ENCODE data around the gene TRIM45. TPM values are rescaled to one million over a fixed set of nuclear protein-coding genes. Genes with fewer than 3 reads are reported as not detected.
A peak's percentile ranks its signal among the peaks of the same experiment; 100 is the strongest.

Gene TRIM45
- total and polyA plus RNA-seq, 7 donors: 3.3 to 25.4 (median 10.9) TPM

DNA sequence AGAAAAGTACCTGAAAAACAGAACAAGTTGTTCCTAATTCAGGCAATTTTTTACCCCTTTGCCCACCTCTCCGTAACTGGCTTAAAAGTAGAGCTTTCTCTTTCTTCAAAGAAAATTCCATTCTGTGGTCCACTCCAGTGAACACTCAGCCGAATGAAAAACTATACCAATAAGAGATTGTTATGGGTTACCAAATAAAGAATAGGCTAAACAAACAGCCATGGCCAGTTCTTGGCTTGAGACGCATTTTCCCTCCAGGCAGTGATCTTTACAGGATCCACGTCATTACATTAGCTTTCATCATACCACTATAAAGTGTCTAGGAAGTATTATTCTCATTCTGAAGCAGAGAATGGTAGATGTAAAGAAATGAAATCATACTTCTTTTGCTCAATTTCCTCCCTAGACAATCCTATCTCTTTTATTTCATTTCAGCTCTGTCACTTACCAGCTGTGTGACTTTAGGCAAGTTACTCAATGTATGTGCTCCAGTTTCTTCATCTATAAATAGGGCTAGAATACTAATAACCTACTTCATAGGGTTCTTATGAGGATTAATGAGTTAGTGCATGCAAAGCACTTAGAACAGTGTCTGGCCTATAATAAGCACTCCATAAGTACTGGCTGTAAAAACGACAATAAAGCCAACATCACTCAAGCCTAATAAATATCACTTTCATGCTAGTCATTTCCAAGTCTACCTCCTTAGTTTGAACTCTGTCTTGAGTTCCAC is 26.5 kb upstream of the TRIM45 start:
- WGBS, 3 donors: 57 to 75% (median 66%) methylated on average over 5 of the region's 5 CpGs

DNA sequence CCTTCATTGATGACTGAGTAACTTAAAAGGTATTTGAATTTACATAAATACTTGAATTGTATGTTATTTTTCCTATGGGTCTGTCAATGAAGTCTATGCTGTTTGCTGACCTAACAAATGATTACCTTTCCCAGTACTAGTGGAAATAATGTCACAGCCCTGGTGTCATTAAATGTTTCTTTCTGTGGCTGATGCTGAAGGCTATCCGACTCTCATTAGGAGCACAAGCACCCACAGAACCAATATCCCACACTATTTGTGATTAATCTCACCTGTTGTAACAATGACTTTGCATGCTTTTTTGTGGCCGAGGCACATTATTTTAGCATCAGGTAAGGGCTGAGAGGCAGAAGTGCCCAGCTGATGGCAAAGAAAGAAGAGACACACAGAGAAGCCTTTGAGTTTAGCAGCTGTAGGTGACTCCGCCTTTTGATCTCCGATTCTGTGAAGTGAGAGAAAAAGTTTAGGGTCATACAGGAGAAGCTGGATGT is 25.8 kb upstream of the TRIM45 start:
- ATAC-seq (peak in 3 of 4 donors; percentile 17 to 46 (median 44)), DNase-seq (no peak)
- WGBS, 3 donors: 65 to 76% (median 69%) methylated on average over 4 of the region's 4 CpGs
- H3K36me3 ChIP-seq (ENCODE audit: insufficient read depth in 1 of 2, low read depth in 1 of 2): no peaks in the 10 kb centered on the region
- H3K4me1 ChIP-seq: peaks cover 11% of the 10 kb centered on the region
- H3K9me3 ChIP-seq: no peaks in the 10 kb centered on the region
- peak overlapping the region; percentile 88 for H3K27ac ChIP-seq
- intact Hi-C loops (cut with DNase I): loop anchor here in 1 of 2 donors (5.0 kb wide), 1 partner anchor 220 kb away; the partner anchor contains the start of gene MAN1A2
- no peaks in the 10 kb centered on the region for H3K27me3 ChIP-seq (ENCODE audit: insufficient read depth in 3 of 3, low read length in 2 of 3)
- TF ChIP-seq, protein P1, sequence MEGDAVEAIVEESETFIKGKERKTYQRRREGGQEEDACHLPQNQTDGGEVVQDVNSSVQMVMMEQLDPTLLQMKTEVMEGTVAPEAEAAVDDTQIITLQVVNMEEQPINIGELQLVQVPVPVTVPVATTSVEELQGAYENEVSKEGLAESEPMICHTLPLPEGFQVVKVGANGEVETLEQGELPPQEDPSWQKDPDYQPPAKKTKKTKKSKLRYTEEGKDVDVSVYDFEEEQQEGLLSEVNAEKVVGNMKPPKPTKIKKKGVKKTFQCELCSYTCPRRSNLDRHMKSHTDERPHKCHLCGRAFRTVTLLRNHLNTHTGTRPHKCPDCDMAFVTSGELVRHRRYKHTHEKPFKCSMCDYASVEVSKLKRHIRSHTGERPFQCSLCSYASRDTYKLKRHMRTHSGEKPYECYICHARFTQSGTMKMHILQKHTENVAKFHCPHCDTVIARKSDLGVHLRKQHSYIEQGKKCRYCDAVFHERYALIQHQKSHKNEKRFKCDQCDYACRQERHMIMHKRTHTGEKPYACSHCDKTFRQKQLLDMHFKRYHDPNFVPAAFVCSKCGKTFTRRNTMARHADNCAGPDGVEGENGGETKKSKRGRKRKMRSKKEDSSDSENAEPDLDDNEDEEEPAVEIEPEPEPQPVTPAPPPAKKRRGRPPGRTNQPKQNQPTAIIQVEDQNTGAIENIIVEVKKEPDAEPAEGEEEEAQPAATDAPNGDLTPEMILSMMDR (IDR thresholded peaks at IDR 0.05): no peak
- H3K4me3 ChIP-seq: peak overlapping the region; percentile 39

More for the DNA sequence above, 26.5 kb upstream of the TRIM45 start:
- Histone ChIP-seq H3K27me3 (ENCODE audit: insufficient read depth in 3 of 3, low read length in 2 of 3) (no peaks in the 10 kb centered on the region), H3K27ac (peak overlapping the region; percentile 88), H3K4me1 (peaks cover 11% of the 10 kb centered on the region), H3K9me3 (no peaks in the 10 kb centered on the region), H3K4me3 (peak overlapping the region; percentile 39), H3K36me3 (ENCODE audit: insufficient read depth in 1 of 2, low read depth in 1 of 2) (no peaks in the 10 kb centered on the region)
- intact Hi-C loops (cut with DNase I): loop anchor here in 1 of 2 donors (5.0 kb wide), 1 partner anchor 219 kb away; the partner anchor contains the start of gene MAN1A2
- DNase-seq (no peak), ATAC-seq (peak; percentile 63 to 84 (median 78))
- TF ChIP-seq, protein P1 (IDR thresholded peaks at IDR 0.05): no peak

DNA sequence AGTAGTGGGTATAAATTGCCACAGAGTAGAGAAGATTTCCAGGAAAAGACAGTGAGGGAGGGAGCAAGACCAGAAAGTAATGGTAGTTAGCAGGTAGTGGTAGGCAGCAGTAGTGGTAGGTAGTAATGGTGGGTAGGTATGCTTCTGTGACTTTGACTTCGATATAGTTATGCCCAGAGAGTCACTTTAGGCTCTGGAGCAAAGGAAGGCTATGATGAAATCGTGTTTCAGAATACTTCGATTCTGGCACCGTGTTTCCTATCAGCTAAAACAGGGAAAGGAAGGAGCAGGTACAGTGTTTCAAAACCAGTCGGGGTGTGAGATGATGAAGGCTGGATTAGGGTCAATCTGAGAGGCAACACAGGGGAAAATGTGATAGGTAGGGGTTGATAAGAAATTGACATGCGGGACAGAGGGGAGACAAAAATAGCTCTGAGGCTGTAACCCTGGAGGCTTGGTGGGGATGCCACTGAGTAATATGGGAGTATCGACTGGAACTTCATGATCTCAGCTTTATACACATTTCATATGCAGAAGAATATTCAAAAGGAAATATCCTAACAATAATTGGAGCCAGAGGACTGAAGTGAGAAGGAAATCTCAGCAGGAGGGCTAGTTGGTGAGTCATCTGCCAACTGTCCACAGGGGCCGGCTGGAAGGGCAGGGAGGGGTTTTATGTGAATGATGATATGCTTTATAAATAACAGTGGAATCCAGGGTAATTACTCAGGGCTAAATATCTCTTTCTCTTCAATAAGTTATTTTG is 25.2 kb upstream of the TRIM45 start:
- ATAC-seq (peak; percentile 84 to 92 (median 89)), DNase-seq (peak in 1 of 2 donors; percentile 60)
- Histone ChIP-seq H3K9me3 (no peaks in the 10 kb centered on the region), H3K36me3 (ENCODE audit: insufficient read depth in 1 of 2, low read depth in 1 of 2) (no peaks in the 10 kb centered on the region), H3K4me1 (peaks cover 11% of the 10 kb centered on the region), H3K27me3 (ENCODE audit: insufficient read depth in 3 of 3, low read length in 2 of 3) (no peaks in the 10 kb centered on the region), H3K4me3 (peak overlapping the region; percentile 39), H3K27ac (peak overlapping the region; percentile 88)
- WGBS, 3 donors: 47 to 64% (median 60%) methylated on average over 8 of the region's 8 CpGs
- intact Hi-C loops (cut with DNase I): loop anchor here in 1 of 2 donors (5.0 kb wide), 1 partner anchor 221 kb away; the partner anchor contains the start of gene MAN1A2
- TF ChIP-seq, protein P1 (IDR thresholded peaks at IDR 0.05): no peak

- Histone ChIP-seq H3K27me3 (ENCODE audit: insufficient read depth in 3 of 3, low read length in 2 of 3) (no peaks in the 10 kb centered on the region), H3K4me3 (no peak overlapping the region), H3K9me3 (no peaks in the 10 kb centered on the region), H3K4me1 (peaks cover 11% of the 10 kb centered on the region), H3K36me3 (ENCODE audit: insufficient read depth in 1 of 2, low read depth in 1 of 2) (no peaks in the 10 kb centered on the region), H3K27ac (peak overlapping the region; percentile 88)
- DNase-seq (no peak), ATAC-seq (no peak)
- WGBS, 3 donors: 76 to 92% (median 81%) methylated on average over 2 of the region's 2 CpGs
- TF ChIP-seq, protein P1 (IDR thresholded peaks at IDR 0.05): no peak
- intact Hi-C loops (cut with DNase I): loop anchor here in 1 of 2 donors (5.0 kb wide), 1 partner anchor 221 kb away; the partner anchor contains the start of gene MAN1A2
Observed at GRCh38 chr1:117146072-117146471, 24.5 kb upstream of the TRIM45 start.
